Measurements from ENCODE around the gene ISG15.

The ISG15 gene

GRCh38 chr1:1031659-1032235 is 18.4 kb downstream of the ISG15 start:
- no peak for DNase-seq (ENCODE audit: low read depth)
- TF ChIP-seq, protein P1, sequence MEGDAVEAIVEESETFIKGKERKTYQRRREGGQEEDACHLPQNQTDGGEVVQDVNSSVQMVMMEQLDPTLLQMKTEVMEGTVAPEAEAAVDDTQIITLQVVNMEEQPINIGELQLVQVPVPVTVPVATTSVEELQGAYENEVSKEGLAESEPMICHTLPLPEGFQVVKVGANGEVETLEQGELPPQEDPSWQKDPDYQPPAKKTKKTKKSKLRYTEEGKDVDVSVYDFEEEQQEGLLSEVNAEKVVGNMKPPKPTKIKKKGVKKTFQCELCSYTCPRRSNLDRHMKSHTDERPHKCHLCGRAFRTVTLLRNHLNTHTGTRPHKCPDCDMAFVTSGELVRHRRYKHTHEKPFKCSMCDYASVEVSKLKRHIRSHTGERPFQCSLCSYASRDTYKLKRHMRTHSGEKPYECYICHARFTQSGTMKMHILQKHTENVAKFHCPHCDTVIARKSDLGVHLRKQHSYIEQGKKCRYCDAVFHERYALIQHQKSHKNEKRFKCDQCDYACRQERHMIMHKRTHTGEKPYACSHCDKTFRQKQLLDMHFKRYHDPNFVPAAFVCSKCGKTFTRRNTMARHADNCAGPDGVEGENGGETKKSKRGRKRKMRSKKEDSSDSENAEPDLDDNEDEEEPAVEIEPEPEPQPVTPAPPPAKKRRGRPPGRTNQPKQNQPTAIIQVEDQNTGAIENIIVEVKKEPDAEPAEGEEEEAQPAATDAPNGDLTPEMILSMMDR (IDR thresholded peaks at IDR 0.05; ENCODE audit: insufficient read depth, low read depth, low read length, missing control alignments) = no peak
- no peak overlapping the region for H3K4me3 ChIP-seq (ENCODE audit: low read depth, low read length)

GRCh38 chr1:1032424-1032823 is 19.1 kb downstream of the ISG15 start:
- DNase-seq (ENCODE audit: low read depth) = peak; percentile 33
- TF ChIP-seq, protein P1 (IDR thresholded peaks at IDR 0.05; ENCODE audit: insufficient read depth, low read depth, low read length, missing control alignments) = no peak
- H3K4me3 ChIP-seq (ENCODE audit: low read depth, low read length) = peak overlapping the region; percentile 38

DNA sequence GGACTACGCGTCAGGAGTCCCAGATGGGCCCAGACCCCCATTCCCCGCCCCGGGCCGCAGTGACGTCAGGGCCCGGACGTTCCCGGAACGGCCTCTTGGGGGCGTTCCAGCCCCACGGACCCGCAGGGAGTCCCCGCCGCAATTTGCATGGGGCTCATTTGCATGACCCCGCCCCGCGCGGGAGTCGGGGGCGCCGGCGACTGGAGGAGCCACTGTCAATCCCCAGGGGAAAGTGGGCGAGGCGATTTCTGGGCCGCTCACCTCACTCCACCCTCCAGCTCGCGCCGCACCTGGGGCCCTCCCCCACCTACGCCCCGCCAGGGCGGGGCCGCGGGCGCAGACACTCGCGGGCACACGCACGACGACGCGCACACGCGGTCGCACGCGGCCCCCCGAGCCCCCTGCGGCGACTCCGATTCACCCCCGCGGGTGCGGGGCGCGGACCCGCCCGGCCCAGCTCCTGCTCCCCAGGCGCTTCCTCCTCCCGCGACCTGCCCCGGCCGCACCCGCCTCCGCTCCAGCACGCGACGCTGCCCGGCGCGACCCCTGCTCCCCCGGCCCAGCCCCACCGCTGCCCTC is 19.8 kb downstream of the ISG15 start:
- TF ChIP-seq, protein P1 (IDR thresholded peaks at IDR 0.05; ENCODE audit: insufficient read depth, low read depth, low read length, missing control alignments) = peak; percentile 90
- H3K4me3 ChIP-seq (ENCODE audit: low read depth, low read length) = peak overlapping the region; percentile 38
- peak; percentile 97 for DNase-seq (ENCODE audit: low read depth)

GRCh38 chr1:1033731-1034438 is 20.6 kb downstream of the ISG15 start:
- no peak for DNase-seq (ENCODE audit: low read depth)
- TF ChIP-seq, protein P1 (IDR thresholded peaks at IDR 0.05; ENCODE audit: insufficient read depth, low read depth, low read length, missing control alignments) = no peak
- H3K4me3 ChIP-seq (ENCODE audit: low read depth, low read length) = no peak overlapping the region

DNA sequence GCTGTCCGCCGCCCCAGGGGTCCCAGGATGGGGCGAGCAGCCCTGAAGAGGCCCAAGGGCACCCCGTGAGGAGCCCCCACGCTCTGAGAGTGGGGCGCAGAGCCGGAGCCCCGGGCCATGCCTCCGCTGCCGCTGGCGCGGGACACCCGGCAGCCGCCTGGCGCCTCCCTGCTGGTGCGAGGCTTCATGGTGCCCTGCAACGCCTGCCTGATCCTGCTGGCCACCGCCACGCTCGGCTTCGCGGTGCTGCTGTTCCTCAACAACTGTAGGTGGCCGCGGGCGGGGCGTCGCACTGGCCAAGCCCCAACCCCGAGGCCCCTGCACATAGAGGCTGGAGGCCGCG is 21.1 kb downstream of the ISG15 start:
- no peak overlapping the region for H3K4me3 ChIP-seq (ENCODE audit: low read depth, low read length)
- TF ChIP-seq, protein P1 (IDR thresholded peaks at IDR 0.05; ENCODE audit: insufficient read depth, low read depth, low read length, missing control alignments) = no peak
- DNase-seq (ENCODE audit: low read depth) = no peak

DNA sequence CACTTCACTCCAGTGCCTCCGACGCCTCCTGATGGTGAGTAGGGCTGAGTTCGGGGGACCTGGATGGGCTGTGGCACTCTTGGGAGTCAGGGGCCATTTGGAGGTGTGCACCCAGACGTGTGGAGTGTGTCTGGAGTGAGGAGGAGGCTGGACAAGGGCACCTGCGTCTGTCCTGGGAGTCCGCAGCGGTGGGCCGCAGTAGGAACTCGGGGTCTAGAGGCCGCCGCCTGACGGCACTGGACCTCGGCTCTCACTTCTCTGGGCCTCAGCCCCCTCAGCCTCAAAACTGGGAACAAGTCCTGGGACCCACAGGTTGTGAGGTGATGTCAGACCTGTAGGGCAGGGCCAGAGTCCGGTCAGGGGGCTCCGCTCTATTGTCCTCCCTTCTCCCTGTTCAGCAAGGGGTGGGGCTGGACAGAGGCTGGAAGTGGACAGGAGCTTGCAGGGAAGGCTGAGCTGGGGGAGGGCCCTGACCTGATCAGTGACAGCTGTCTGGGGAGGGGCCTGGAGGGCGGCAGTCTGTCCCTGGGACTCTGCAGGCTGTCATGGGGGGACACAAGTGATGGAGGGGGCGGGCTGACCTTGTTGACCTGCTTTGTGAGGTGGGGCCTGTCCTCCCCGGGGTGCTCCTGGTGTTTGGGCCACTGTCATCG is 22.1 kb downstream of the ISG15 start:
- no peak overlapping the region for H3K4me3 ChIP-seq (ENCODE audit: low read depth, low read length)
- no peak for DNase-seq (ENCODE audit: low read depth)
- TF ChIP-seq, protein P1 (IDR thresholded peaks at IDR 0.05; ENCODE audit: insufficient read depth, low read depth, low read length, missing control alignments) = no peak
